SK-N-SH (cell line): Measurements from ENCODE around the gene AGBL2. TPM values are rescaled to one million over a fixed set of nuclear protein-coding genes. Genes with fewer than 3 reads are reported as not detected.

Experiments
- CTCF ChIA-PET: fragments of 300-600, 350-600 bp; formaldehyde crosslinking; extraction: SDS; loops from one replicate; lab custom pipeline; 2021; lab: Yijun Ruan, JAX
- POLR2A ChIA-PET: fragments of 350-600 bp; sonication (Branson Sonifier 250); formaldehyde crosslinking; extraction: SDS; loops from one replicate; lab custom pipeline; 2020; ENCODE audit warnings: antibody characterized with exemption, inconsistent platforms; lab: Yijun Ruan, JAX
- DNase-seq: peaks from one replicate; pipeline ENCODE4 v3.0.0; 2012
- H2AFZ ChIP-seq: fragments of 200-600 bp; sonication (generic); 2 replicates; pipeline ENCODE4 v1.8.1; 2016; ENCODE audit warnings: antibody characterized with exemption, mild to moderate bottlenecking, low read depth
- H3F3A ChIP-seq: fragments of 200-600 bp; sonication (generic); replicated peaks from 2 replicates; pipeline ENCODE3; 2016; ENCODE audit warnings: antibody characterized with exemption, mild to moderate bottlenecking; ENCODE audit not compliant: insufficient read depth
- H3K27ac ChIP-seq, 2 experiments: fragments of 200-500 bp in 1 of 2; fragments of 200-600 bp in 1 of 2; sonication (Bioruptor generic) in 1 of 2; sonication (generic), shearing (Covaris generic) in 1 of 2; 2 replicates each; pipeline versions ENCODE4 v1.5.1 to v1.6.1; 2014 to 2016; ENCODE audit warnings: low read depth in 2 of 2, inconsistent platforms in 1 of 2, low read length in 1 of 2, mild to moderate bottlenecking in 1 of 2, mixed read lengths in 1 of 2
- H3K27me3 ChIP-seq: fragments of 200-600 bp; sonication (generic), shearing (Covaris generic); 2 replicates; pipeline ENCODE4 v1.6.1; 2016; ENCODE audit warnings: mixed run types; ENCODE audit not compliant: insufficient read depth
- H3K36me3 ChIP-seq, 2 experiments: fragments of 200-500 bp in 1 of 2; fragments of 200-600 bp in 1 of 2; sonication (Bioruptor generic) in 1 of 2; sonication (generic) in 1 of 2; replicated peaks in 1 of 2; 2 replicates each; pipeline versions ENCODE3 to v1.5.1; 2014 to 2016; ENCODE audit warnings: low read length in 1 of 2, mild to moderate bottlenecking in 1 of 2; ENCODE audit not compliant: insufficient read depth in 2 of 2, control insufficient read depth in 1 of 2
- H3K4me1 ChIP-seq, 2 experiments: fragments of 200-500 bp in 1 of 2; fragments of 200-600 bp in 1 of 2; sonication (Bioruptor generic) in 1 of 2; sonication (generic), shearing (Covaris generic) in 1 of 2; 2 replicates each; pipeline versions ENCODE4 v1.5.1 to v1.6.1; 2014 to 2016; ENCODE audit warnings: low read depth in 1 of 2, low read length in 1 of 2, mixed run types in 1 of 2; ENCODE audit not compliant: insufficient read depth in 2 of 2, control insufficient read depth in 1 of 2
- H3K4me2 ChIP-seq: fragments of 200-600 bp; sonication (generic), shearing (Covaris generic); 2 replicates; pipeline ENCODE4 v1.6.1; 2017; ENCODE audit warnings: mixed run types
- H3K4me3 ChIP-seq, 2 experiments: fragments of 200-500 bp in 1 of 2; fragments of 200-600 bp in 1 of 2; sonication (Bioruptor generic) in 1 of 2; sonication (generic), shearing (Covaris generic) in 1 of 2; 2 replicates each; pipeline versions ENCODE4 v1.5.1 to v1.8.1; 2014 to 2016; ENCODE audit warnings: low read depth in 2 of 2, inconsistent platforms in 1 of 2, low read length in 1 of 2, mild to moderate bottlenecking in 1 of 2, mixed read lengths in 1 of 2, moderate library complexity in 1 of 2
- H3K79me2 ChIP-seq: fragments of 200-600 bp; sonication (generic); 2 replicates; pipeline ENCODE4 v1.8.1; 2017; ENCODE audit warnings: mild to moderate bottlenecking; ENCODE audit not compliant: insufficient read depth
- H3K9ac ChIP-seq: fragments of 200-600 bp; sonication (generic); 2 replicates; pipeline ENCODE4 v1.6.1; 2017; ENCODE audit warnings: mixed run types
- H3K9me2 ChIP-seq: fragments of 200-600 bp; sonication (generic); 2 replicates; pipeline ENCODE4 v1.6.1; 2017; ENCODE audit warnings: mixed run types
- H3K9me3 ChIP-seq: fragments of 200-600 bp; sonication (generic); 2 replicates; pipeline ENCODE4 v1.6.1; 2017; ENCODE audit warnings: mixed run types, mild to moderate bottlenecking, moderate library complexity
- H4K20me1 ChIP-seq: fragments of 200-600 bp; sonication (generic); 2 replicates; pipeline ENCODE4 v1.6.1; 2017; ENCODE audit warnings: mild to moderate bottlenecking, mixed run types; ENCODE audit not compliant: insufficient read depth
- CHD2 ChIP-seq: fragments of 150-350 bp; IDR thresholded peaks from 2 replicates; pipeline ENCODE4 v1.6.1; 2018; ENCODE audit warnings: low read length; ENCODE audit not compliant: partially characterized antibody
- MXI1 ChIP-seq: IDR thresholded peaks from 2 replicates; pipeline ENCODE4 v1.6.1; 2012; ENCODE audit warnings: mild to moderate bottlenecking, low read depth, low read length, improper control_type of control experiment
- NRF1 ChIP-seq: IDR thresholded peaks from 2 replicates; pipeline ENCODE4 v1.6.1; 2012; ENCODE audit warnings: low read depth, mild to moderate bottlenecking, low read length
- POLR2AphosphoS5 ChIP-seq: IDR thresholded peaks from 2 replicates; pipeline ENCODE4 v1.6.1; 2012; ENCODE audit warnings: low read depth, low read length
- RAD21 ChIP-seq: IDR thresholded peaks from 2 replicates; pipeline ENCODE4 v1.6.1; 2012; ENCODE audit warnings: mild to moderate bottlenecking, low read length
- RFX5 ChIP-seq: IDR thresholded peaks from 2 replicates; pipeline ENCODE4 v1.6.1; 2012; ENCODE audit warnings: mild to moderate bottlenecking, improper control_type of control experiment, low read length
- TEAD4 ChIP-seq: IDR thresholded peaks from 2 replicates; pipeline ENCODE4 v1.4.0; 2012; ENCODE audit warnings: mild to moderate bottlenecking, borderline replicate concordance; ENCODE audit not compliant: insufficient read depth
- YY1 ChIP-seq: IDR thresholded peaks from 2 replicates; pipeline ENCODE4 v1.4.0; 2012; ENCODE audit warnings: low read depth, mild to moderate bottlenecking
- WGBS: methylation state at CpG from one replicate; pipeline ENCODE4 v1.1.6; 2017; ENCODE audit warnings: low lambda C conversion rate; 5-methylcytosine and 5-hydroxymethylcytosine counted together
- polyA plus RNA-seq, 3 experiments: library from polyadenylated mRNA; depleted of rRNA; stranded (reverse); fragments of >200 nt; gene quantifications; 2 replicates each; pipeline ENCODE4 v1.2.3, GENCODE V29; 2012
- TF ChIP-seq, protein P1 (sequence below): IDR thresholded peaks from 2 replicates; pipeline ENCODE4 v1.6.1; 2012; ENCODE audit warnings: mild to moderate bottlenecking, low read depth, low read length, moderate library complexity
- TF ChIP-seq, protein P2 (sequence below): IDR thresholded peaks from 2 replicates; pipeline ENCODE4 v1.4.0; 2012; ENCODE audit warnings: low read depth, borderline replicate concordance
- TF ChIP-seq, protein P3 (sequence below): fragments of 150-350 bp; IDR thresholded peaks from 2 replicates; pipeline ENCODE4 v1.6.1; 2016; ENCODE audit warnings: mild to moderate bottlenecking, low read depth, low read length
- TF ChIP-seq, protein P4 (sequence below): IDR thresholded peaks from 2 replicates; pipeline ENCODE4 v1.4.0; 2012; ENCODE audit warnings: low read depth, borderline replicate concordance

Gene AGBL2
- polyA plus RNA-seq, 1 of the 3 experiments (the other 2 are of a cell fraction), result 5.5 TPM

DNA sequence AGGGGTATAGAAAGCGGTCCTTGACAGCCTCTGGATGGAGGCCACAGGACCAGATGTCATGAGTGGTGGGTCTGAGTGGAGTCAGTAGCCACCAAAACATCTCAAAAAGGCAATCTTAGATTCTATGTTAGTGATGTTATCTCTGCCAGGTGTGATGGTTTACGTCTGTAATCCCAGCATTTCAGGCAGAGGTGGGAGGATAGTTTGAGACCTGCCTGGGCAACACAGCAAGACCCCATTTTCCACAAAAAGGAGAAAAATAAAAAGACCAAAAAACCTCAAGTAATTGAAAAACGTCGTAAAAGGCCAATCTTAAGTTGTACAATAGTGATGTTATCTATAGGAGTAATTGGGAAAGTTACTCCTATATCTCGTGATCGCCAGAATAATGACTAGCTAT, 69.2 kb downstream of the AGBL2 start:
- no peak for TF ChIP-seq RAD21
- no peak for TF ChIP-seq MXI1
- TF ChIP-seq CHD2, result no peak
- TF ChIP-seq RFX5, result no peak
- TF ChIP-seq, protein P1, sequence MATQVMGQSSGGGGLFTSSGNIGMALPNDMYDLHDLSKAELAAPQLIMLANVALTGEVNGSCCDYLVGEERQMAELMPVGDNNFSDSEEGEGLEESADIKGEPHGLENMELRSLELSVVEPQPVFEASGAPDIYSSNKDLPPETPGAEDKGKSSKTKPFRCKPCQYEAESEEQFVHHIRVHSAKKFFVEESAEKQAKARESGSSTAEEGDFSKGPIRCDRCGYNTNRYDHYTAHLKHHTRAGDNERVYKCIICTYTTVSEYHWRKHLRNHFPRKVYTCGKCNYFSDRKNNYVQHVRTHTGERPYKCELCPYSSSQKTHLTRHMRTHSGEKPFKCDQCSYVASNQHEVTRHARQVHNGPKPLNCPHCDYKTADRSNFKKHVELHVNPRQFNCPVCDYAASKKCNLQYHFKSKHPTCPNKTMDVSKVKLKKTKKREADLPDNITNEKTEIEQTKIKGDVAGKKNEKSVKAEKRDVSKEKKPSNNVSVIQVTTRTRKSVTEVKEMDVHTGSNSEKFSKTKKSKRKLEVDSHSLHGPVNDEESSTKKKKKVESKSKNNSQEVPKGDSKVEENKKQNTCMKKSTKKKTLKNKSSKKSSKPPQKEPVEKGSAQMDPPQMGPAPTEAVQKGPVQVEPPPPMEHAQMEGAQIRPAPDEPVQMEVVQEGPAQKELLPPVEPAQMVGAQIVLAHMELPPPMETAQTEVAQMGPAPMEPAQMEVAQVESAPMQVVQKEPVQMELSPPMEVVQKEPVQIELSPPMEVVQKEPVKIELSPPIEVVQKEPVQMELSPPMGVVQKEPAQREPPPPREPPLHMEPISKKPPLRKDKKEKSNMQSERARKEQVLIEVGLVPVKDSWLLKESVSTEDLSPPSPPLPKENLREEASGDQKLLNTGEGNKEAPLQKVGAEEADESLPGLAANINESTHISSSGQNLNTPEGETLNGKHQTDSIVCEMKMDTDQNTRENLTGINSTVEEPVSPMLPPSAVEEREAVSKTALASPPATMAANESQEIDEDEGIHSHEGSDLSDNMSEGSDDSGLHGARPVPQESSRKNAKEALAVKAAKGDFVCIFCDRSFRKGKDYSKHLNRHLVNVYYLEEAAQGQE, result no peak
- TF ChIP-seq POLR2AphosphoS5, result no peak
- TF ChIP-seq, protein P2, sequence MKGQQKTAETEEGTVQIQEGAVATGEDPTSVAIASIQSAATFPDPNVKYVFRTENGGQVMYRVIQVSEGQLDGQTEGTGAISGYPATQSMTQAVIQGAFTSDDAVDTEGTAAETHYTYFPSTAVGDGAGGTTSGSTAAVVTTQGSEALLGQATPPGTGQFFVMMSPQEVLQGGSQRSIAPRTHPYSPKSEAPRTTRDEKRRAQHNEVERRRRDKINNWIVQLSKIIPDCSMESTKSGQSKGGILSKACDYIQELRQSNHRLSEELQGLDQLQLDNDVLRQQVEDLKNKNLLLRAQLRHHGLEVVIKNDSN, result no peak
- no peak for TF ChIP-seq YY1
- TF ChIP-seq, protein P3, sequence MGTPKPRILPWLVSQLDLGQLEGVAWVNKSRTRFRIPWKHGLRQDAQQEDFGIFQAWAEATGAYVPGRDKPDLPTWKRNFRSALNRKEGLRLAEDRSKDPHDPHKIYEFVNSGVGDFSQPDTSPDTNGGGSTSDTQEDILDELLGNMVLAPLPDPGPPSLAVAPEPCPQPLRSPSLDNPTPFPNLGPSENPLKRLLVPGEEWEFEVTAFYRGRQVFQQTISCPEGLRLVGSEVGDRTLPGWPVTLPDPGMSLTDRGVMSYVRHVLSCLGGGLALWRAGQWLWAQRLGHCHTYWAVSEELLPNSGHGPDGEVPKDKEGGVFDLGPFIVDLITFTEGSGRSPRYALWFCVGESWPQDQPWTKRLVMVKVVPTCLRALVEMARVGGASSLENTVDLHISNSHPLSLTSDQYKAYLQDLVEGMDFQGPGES, result no peak
- TF ChIP-seq, protein P4, sequence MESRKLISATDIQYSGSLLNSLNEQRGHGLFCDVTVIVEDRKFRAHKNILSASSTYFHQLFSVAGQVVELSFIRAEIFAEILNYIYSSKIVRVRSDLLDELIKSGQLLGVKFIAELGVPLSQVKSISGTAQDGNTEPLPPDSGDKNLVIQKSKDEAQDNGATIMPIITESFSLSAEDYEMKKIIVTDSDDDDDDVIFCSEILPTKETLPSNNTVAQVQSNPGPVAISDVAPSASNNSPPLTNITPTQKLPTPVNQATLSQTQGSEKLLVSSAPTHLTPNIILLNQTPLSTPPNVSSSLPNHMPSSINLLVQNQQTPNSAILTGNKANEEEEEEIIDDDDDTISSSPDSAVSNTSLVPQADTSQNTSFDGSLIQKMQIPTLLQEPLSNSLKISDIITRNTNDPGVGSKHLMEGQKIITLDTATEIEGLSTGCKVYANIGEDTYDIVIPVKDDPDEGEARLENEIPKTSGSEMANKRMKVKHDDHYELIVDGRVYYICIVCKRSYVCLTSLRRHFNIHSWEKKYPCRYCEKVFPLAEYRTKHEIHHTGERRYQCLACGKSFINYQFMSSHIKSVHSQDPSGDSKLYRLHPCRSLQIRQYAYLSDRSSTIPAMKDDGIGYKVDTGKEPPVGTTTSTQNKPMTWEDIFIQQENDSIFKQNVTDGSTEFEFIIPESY, result no peak
- no peak for TF ChIP-seq TEAD4
- no peak for TF ChIP-seq NRF1
- no peak overlapping the region for H3K4me2 ChIP-seq
- H3F3A ChIP-seq, result no peaks in the 10 kb centered on the region
- ChIA-PET CTCF (no interaction called here), POLR2A (no interaction called here)
- peaks cover 0 to 13% of the 10 kb centered on the region in 2 experiments; a peak in 3 of 4 replicates for H3K4me1 ChIP-seq
- no peaks in the 10 kb centered on the region for H3K36me3 ChIP-seq
- H3K27me3 ChIP-seq, result no peaks in the 10 kb centered on the region
- H3K27ac ChIP-seq, result no peak overlapping the region
- no peak overlapping the region for H3K4me3 ChIP-seq
- H3K79me2 ChIP-seq, result peaks cover 13% of the 10 kb centered on the region
- 81% methylated on average over 6 of the region's 6 CpGs for WGBS
- H3K9ac ChIP-seq, result no peak overlapping the region
- H3K9me2 ChIP-seq, result no peaks in the 10 kb centered on the region
- no peaks in the 10 kb centered on the region for H3K9me3 ChIP-seq
- no peaks in the 10 kb centered on the region for H4K20me1 ChIP-seq
- no peak for DNase-seq
- no peak overlapping the region for H2AFZ ChIP-seq
